Upper lobe of left lung (tissue), 6 donors: ENCODE data around the gene KRT1. TPM values are rescaled to one million over a fixed set of nuclear protein-coding genes. Genes with fewer than 3 reads are reported as not detected.

Experiments used
- ATAC-seq, 2 donors: fragments of 200-7000 bp; cut with Tn5 transposase; one replicate each; pipeline ENCODE4 v1.9.1; 2022; ENCODE audit warnings: mild to moderate bottlenecking in 2 of 2, moderate library complexity in 2 of 2; ENCODE audit not compliant: low FRiP score in 2 of 2
- DNase-seq, 2 donors: peaks; one replicate each; pipeline ENCODE4 v3.0.0-alpha.2; 2019 to 2020
- H3K27ac ChIP-seq, 4 donors: fragments of 200-600 bp; sonication (generic); one replicate each; pipeline ENCODE4 v1.5.1; 2016 to 2019
- H3K27me3 ChIP-seq, 4 donors: fragments of 200-600 bp; sonication (generic); one replicate each; pipeline ENCODE4 v1.5.1; 2017 to 2019
- H3K36me3 ChIP-seq, 4 donors: fragments of 200-600 bp; sonication (generic); one replicate each; pipeline ENCODE4 v1.5.1; 2016 to 2019
- H3K4me1 ChIP-seq, 4 donors: fragments of 200-600 bp; sonication (generic); one replicate each; pipeline ENCODE4 v1.5.1; 2018 to 2019
- H3K4me3 ChIP-seq, 4 donors: fragments of 200-600 bp; sonication (generic); one replicate each; pipeline ENCODE4 v1.5.1; 2017 to 2019; ENCODE audit warnings: mild to moderate bottlenecking in 2 of 4, moderate library complexity in 1 of 4
- H3K9me3 ChIP-seq, 4 donors: fragments of 200-600 bp; sonication (generic); one replicate each; pipeline ENCODE4 v1.5.1; 2018 to 2019
- CTCF ChIP-seq, 6 experiments: fragments of 450-650 bp in 4 of 6; fragments of 200-600 bp in 2 of 6; sonication (generic) in 2 of 6; IDR thresholded peaks; one replicate each; pipeline ENCODE4 v1.5.1; 2016 to 2019; ENCODE audit warnings: antibody characterized with exemption in 6 of 6
- EP300 ChIP-seq, 4 donors: sonication (generic); formaldehyde crosslinking; IDR thresholded peaks; one replicate each; pipeline ENCODE4 v1.5.1; 2017; ENCODE audit warnings: antibody characterized with exemption in 4 of 4, control low read depth in 2 of 4
- POLR2A ChIP-seq, 4 donors: fragments of 450-650 bp; IDR thresholded peaks; one replicate each; pipeline ENCODE4 v1.5.1; 2016 to 2017; ENCODE audit warnings: antibody characterized with exemption in 4 of 4, mild to moderate bottlenecking in 2 of 4
- POLR2AphosphoS5 ChIP-seq, 2 donors: sonication (generic); formaldehyde crosslinking; IDR thresholded peaks; one replicate each; pipeline ENCODE4 v1.5.1; 2017; ENCODE audit warnings: antibody characterized with exemption in 2 of 2
- WGBS, 2 donors: methylation state at CpG; one replicate each; pipeline ENCODE4 v1.1.5; 2017 to 2018; 5-methylcytosine and 5-hydroxymethylcytosine counted together
- total RNA-seq, 6 donors: library from RNA; depleted of rRNA in 4 of 6; stranded (reverse); fragments of >200 nt in 4 of 6; gene quantifications; one replicate each; pipeline versions ENCODE4 v1.1.0 to v1.2.1, GENCODE V29; 2016 to 2021
- donor health status: DM: no; HTN: no; CAD: no; lungs with moderate emphysema.
- donor health status: DM: no; HTN: yes; CAD: no; lungs with severe emphysema.

Gene KRT1
- total RNA-seq, 6 donors from 2014 or later, result 0.37 to 2.4 TPM; not detected in 4

DNA sequence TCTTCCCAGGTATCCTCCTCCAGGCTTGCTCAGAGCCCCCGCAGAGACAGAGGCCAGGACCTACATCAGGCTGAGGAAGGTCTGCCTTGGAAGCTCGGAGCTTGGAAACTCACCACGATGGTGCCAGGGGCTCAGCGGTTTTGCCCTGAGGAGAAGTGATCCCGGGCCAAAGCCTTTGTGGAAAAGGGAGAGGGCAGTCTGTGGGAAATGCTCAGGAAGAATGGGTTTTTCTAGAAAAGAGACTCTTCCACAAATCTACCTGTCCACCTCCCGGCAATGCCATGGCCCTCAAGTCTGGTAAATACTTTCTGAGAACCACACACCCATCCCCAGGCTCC, 36.2 kb downstream of the KRT1 start:
- ATAC-seq (no peak), DNase-seq (no peak)
- 88 to 93% methylated on average over 4 to 6 of the region's 6 CpGs for WGBS, 2 donors
- TF ChIP-seq POLR2AphosphoS5 (IDR thresholded peaks at IDR 0.05) (no peak), POLR2A (IDR thresholded peaks at IDR 0.05) (no peak), CTCF (IDR thresholded peaks at IDR 0.05) (no peak), EP300 (IDR thresholded peaks at IDR 0.05) (no peak)
- H3K9me3 ChIP-seq, result no peaks in the 10 kb centered on the region
- no peak overlapping the region for H3K4me3 ChIP-seq
- H3K27me3 ChIP-seq, result no peaks in the 10 kb centered on the region
- no peaks in the 10 kb centered on the region for H3K36me3 ChIP-seq
- H3K27ac ChIP-seq, result no peak overlapping the region
- H3K4me1 ChIP-seq, result no peaks in the 10 kb centered on the region

DNA sequence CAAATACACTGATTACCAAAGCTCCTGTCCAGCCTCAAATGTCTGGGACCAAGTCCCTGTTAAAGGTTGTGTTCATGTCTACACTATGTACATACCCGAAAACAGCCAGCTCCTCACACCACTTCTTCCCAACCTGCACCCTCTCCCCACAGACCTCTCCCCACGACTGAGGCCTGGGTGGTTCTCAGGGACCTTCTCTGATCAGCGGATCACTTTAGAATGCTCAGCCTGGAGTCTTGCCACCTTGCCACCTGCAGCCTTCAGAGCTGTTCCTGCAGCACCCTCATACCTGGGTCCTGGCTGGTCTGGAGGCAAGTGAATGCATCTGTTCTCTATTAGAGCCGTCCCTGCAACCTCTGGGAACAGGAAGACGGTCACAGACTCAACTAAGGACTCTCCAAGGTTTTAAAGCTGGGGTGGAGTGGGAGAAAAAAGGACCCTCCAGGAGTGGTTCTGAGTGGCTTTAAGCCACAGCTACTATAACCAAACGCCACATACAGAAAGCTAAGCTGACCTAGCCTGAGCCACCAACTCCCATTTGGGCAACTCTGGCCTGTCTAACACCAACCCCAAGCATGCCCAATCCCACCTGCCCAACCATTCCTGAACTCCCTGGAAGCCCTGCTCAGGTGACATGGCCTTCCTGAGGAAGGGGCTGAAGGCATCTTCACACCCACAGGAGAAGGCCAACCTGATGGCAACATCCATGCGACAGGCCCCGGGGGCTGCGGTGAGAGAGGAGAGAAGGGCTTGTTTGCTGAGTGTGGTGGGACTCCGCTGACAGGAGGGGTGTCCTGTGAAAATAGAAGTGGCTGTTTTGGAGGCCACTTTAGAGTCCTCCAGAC, 36.8 kb downstream of the KRT1 start:
- WGBS, 2 donors, result 94 to 95% methylated on average over 9 to 10 of the region's 10 CpGs
- H3K27ac ChIP-seq, result no peak overlapping the region
- H3K36me3 ChIP-seq, result no peaks in the 10 kb centered on the region
- no peak overlapping the region for H3K4me3 ChIP-seq
- no peaks in the 10 kb centered on the region for H3K9me3 ChIP-seq
- DNase-seq, result peak in 1 of 2 donors; percentile 27
- no peak for ATAC-seq
- TF ChIP-seq POLR2A (IDR thresholded peaks at IDR 0.05) (no peak), EP300 (IDR thresholded peaks at IDR 0.05) (no peak), POLR2AphosphoS5 (IDR thresholded peaks at IDR 0.05) (no peak), CTCF (IDR thresholded peaks at IDR 0.05) (no peak)
- H3K27me3 ChIP-seq, result no peaks in the 10 kb centered on the region
- H3K4me1 ChIP-seq, result no peaks in the 10 kb centered on the region

GRCh38 chr12:52641468-52641867, 38.7 kb downstream of the KRT1 start:
- TF ChIP-seq POLR2A (IDR thresholded peaks at IDR 0.05) (no peak), POLR2AphosphoS5 (IDR thresholded peaks at IDR 0.05) (no peak), CTCF (IDR thresholded peaks at IDR 0.05) (no peak), EP300 (IDR thresholded peaks at IDR 0.05) (no peak)
- H3K27ac ChIP-seq, result no peak overlapping the region
- 56 to 69% methylated on average over 4 of the region's 4 CpGs for WGBS, 2 donors
- DNase-seq, result no peak
- no peak for ATAC-seq
- H3K4me3 ChIP-seq, result no peak overlapping the region
- no peaks in the 10 kb centered on the region for H3K36me3 ChIP-seq
- H3K27me3 ChIP-seq, result no peaks in the 10 kb centered on the region
- no peaks in the 10 kb centered on the region for H3K9me3 ChIP-seq
- H3K4me1 ChIP-seq, result no peaks in the 10 kb centered on the region

DNA sequence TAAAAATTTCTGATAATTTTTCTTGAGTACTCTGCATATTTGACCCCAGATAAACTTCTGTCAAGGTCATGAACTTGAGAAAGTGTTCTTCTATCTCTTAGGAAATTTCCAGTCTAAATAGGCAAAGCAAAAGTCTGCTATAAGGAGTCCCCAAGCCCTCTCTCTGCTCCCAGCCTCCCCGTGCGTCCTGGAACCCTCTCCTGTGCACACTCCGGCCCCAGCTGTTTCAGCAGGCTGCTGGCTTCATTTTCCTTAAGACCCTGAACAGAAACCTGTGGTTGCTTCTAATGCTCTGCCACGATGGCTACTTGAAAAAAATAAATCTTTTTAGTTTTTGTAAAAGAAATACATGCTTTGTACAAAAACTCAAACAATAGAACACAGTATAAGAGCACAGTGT, 42.9 kb downstream of the KRT1 start:
- H3K27me3 ChIP-seq, result no peaks in the 10 kb centered on the region
- ATAC-seq (no peak), DNase-seq (no peak)
- H3K4me3 ChIP-seq, result no peak overlapping the region
- TF ChIP-seq POLR2AphosphoS5 (IDR thresholded peaks at IDR 0.05), result no peak
- TF ChIP-seq POLR2A (IDR thresholded peaks at IDR 0.05), result no peak
- no peak for TF ChIP-seq CTCF (IDR thresholded peaks at IDR 0.05)
- TF ChIP-seq EP300 (IDR thresholded peaks at IDR 0.05), result no peak
- no peak overlapping the region for H3K27ac ChIP-seq
- no peaks in the 10 kb centered on the region for H3K4me1 ChIP-seq
- WGBS, 2 donors, result 63 to 65% methylated on average over 4 of the region's 4 CpGs
- no peaks in the 10 kb centered on the region for H3K9me3 ChIP-seq
- H3K36me3 ChIP-seq, result no peaks in the 10 kb centered on the region
